ENCODE data around the gene NTN5. TPM values are rescaled to one million over a fixed set of nuclear protein-coding genes. Genes with fewer than 3 reads are reported as not detected.

Gene NTN5
- total and polyA plus RNA-seq, 10 of the 15 experiments (the other 5 are each of a cell fraction or from before 2014, with no cell fraction given) = 0.07 to 0.22 TPM; not detected in 8

- ChIA-PET RAD21 (ENCODE audit: unreplicated experiment) (no interaction called here), SMC1A (ENCODE audit: uncharacterized antibody, unreplicated experiment) (no interaction called here), CTCF (no interaction called here), POLR2A (no interaction called here)
- H3K27me3 ChIP-seq (replicated peaks in 1 of 2; ENCODE audit: control insufficient read depth in 2 of 2, insufficient read depth in 2 of 2, low read length in 1 of 2) = no peaks in the 10 kb centered on the region
- no peak overlapping the region for H3K9ac ChIP-seq (ENCODE audit: control insufficient read depth, insufficient read depth, low read length)
- FAIRE-seq (no peak), DNase-seq (ENCODE audit: low read depth, low spot score) (no peak), ATAC-seq (no peak)
- H3K4me2 ChIP-seq (ENCODE audit: control insufficient read depth, insufficient read depth) = no peak overlapping the region
- peaks cover 3% of the 10 kb centered on the region; the same call in 1 of the 2 replicates for H3K79me2 ChIP-seq (ENCODE audit: control insufficient read depth, insufficient read depth, low read length)
- H3K36me3 ChIP-seq (ENCODE audit: control insufficient read depth in 2 of 2, insufficient read depth in 2 of 2, low read length in 1 of 2) = peaks cover 4 to 8% of the 10 kb centered on the region in 2 experiments; a peak in 3 of 4 replicates
- no TSS peak for BruUV-seq (replicated peaks)
- no peak overlapping the region for H3K27ac ChIP-seq (ENCODE audit: control insufficient read depth, insufficient read depth)
- no peak overlapping the region for H2AFZ ChIP-seq (ENCODE audit: control insufficient read depth, low read depth, low read length)
- H3K4me1 ChIP-seq (ENCODE audit: control insufficient read depth, insufficient read depth, low read length) = peaks cover 20% of the 10 kb centered on the region
- intact Hi-C loops (cut with micrococcal nuclease; ENCODE audit: unreplicated experiment) = loop anchor here (10.0 kb wide), 1 partner anchor 334 kb away; the partner anchor contains the start of gene FTL
- TF ChIP-seq POLR2A (IDR thresholded peaks at IDR 0.05; ENCODE audit: low read depth, low read length) (peak; percentile 43; the same call in 1 of the 2 replicates), FOXM1 (IDR thresholded peaks at IDR 0.05; ENCODE audit: low read depth, low read length) (no peak), NFXL1 (IDR thresholded peaks at IDR 0.05; ENCODE audit: borderline replicate concordance) (no peak), NFIC (IDR thresholded peaks at IDR 0.05; ENCODE audit: low read depth, low read length) (no peak), NFYB (IDR thresholded peaks at IDR 0.05; ENCODE audit: insufficient read depth, low read depth, low read length) (no peak)
- in situ Hi-C loops (cut with MboI) = loop anchor here (25.0 kb wide), 1 partner anchor 1257 kb away; the partner anchor contains the start of genes AKT1S1, IL4I1 and TBC1D17
- no peaks in the 10 kb centered on the region for H4K20me1 ChIP-seq (ENCODE audit: control insufficient read depth, insufficient read depth)
- H3K9me3 ChIP-seq (replicated peaks; ENCODE audit: control insufficient read depth, insufficient read depth, low read length) = no peaks in the 10 kb centered on the region
- 88% methylated on average over 42 of the region's 47 CpGs for WGBS (ENCODE audit: insufficient coverage, insufficient replicate concordance, low lambda C conversion rate, missing lambda C conversion rate)
- no peak overlapping the region for H3K4me3 ChIP-seq
Measured at GRCh38 chr19:48630296-48631063, 42.3 kb downstream of the NTN5 start.

GRCh38 chr19:48629599-48630295 lies 43.1 kb downstream of the NTN5 start:
- FAIRE-seq (no peak), DNase-seq (ENCODE audit: low read depth, low spot score) (no peak), ATAC-seq (no peak)
- peaks cover 18% of the 10 kb centered on the region for H3K4me1 ChIP-seq (ENCODE audit: control insufficient read depth, insufficient read depth, low read length)
- no peak for TF ChIP-seq YY1 (IDR thresholded peaks at IDR 0.05; ENCODE audit: low read depth, low read length)
- peak; percentile 60; the same call in 1 of the 2 replicates for TF ChIP-seq ZBTB33 (IDR thresholded peaks at IDR 0.05)
- no peak for TF ChIP-seq BCL11A (IDR thresholded peaks at IDR 0.05; ENCODE audit: low read depth, low read length)
- no peak for TF ChIP-seq IRF4 (IDR thresholded peaks at IDR 0.05; ENCODE audit: low read depth, low read length)
- TF ChIP-seq POLR2AphosphoS2 (IDR thresholded peaks at IDR 0.05; ENCODE audit: low read depth, low read length) = peak; percentile 69; the same call in 1 of the 2 replicates
- H4K20me1 ChIP-seq (ENCODE audit: control insufficient read depth, insufficient read depth) = no peaks in the 10 kb centered on the region
- H3K27me3 ChIP-seq (replicated peaks in 1 of 2; ENCODE audit: control insufficient read depth in 2 of 2, insufficient read depth in 2 of 2, low read length in 1 of 2) = no peaks in the 10 kb centered on the region
- POLR2A ChIA-PET = no interaction called here
- CTCF ChIA-PET = no interaction called here
- H2AFZ ChIP-seq (ENCODE audit: control insufficient read depth, low read depth, low read length) = no peak overlapping the region
- no peak overlapping the region for H3K4me3 ChIP-seq
- H3K9ac ChIP-seq (ENCODE audit: control insufficient read depth, insufficient read depth, low read length) = no peak overlapping the region
- H3K4me2 ChIP-seq (ENCODE audit: control insufficient read depth, insufficient read depth) = no peak overlapping the region
- SMC1A ChIA-PET (ENCODE audit: uncharacterized antibody, unreplicated experiment) = no interaction called here
- peaks cover 3% of the 10 kb centered on the region; the same call in 1 of the 2 replicates for H3K79me2 ChIP-seq (ENCODE audit: control insufficient read depth, insufficient read depth, low read length)
- H3K36me3 ChIP-seq (ENCODE audit: control insufficient read depth in 2 of 2, insufficient read depth in 2 of 2, low read length in 1 of 2) = peaks cover 4 to 8% of the 10 kb centered on the region in 2 experiments; a peak in 3 of 4 replicates
- no TSS peak for BruUV-seq (replicated peaks)
- in situ Hi-C loops (cut with MboI) (loop anchor here (25.0 kb wide), 1 partner anchor 1258 kb away; the partner anchor contains the start of genes AKT1S1, IL4I1 and TBC1D17), intact Hi-C loops (cut with micrococcal nuclease; ENCODE audit: unreplicated experiment) (loop anchor here (10.0 kb wide), 1 partner anchor 335 kb away; the partner anchor contains the start of gene FTL)
- no peaks in the 10 kb centered on the region for H3K9me3 ChIP-seq (replicated peaks; ENCODE audit: control insufficient read depth, insufficient read depth, low read length)
- no peak overlapping the region for H3K27ac ChIP-seq (ENCODE audit: control insufficient read depth, insufficient read depth)
- 94% methylated on average over 42 of the region's 48 CpGs for WGBS (ENCODE audit: insufficient coverage, insufficient replicate concordance, low lambda C conversion rate, missing lambda C conversion rate)
- RAD21 ChIA-PET (ENCODE audit: unreplicated experiment) = no interaction called here

Measured in GM12878 (cell line).